ENCODE data around the gene PTTG1IP.

PTTG1IP gene

DNA sequence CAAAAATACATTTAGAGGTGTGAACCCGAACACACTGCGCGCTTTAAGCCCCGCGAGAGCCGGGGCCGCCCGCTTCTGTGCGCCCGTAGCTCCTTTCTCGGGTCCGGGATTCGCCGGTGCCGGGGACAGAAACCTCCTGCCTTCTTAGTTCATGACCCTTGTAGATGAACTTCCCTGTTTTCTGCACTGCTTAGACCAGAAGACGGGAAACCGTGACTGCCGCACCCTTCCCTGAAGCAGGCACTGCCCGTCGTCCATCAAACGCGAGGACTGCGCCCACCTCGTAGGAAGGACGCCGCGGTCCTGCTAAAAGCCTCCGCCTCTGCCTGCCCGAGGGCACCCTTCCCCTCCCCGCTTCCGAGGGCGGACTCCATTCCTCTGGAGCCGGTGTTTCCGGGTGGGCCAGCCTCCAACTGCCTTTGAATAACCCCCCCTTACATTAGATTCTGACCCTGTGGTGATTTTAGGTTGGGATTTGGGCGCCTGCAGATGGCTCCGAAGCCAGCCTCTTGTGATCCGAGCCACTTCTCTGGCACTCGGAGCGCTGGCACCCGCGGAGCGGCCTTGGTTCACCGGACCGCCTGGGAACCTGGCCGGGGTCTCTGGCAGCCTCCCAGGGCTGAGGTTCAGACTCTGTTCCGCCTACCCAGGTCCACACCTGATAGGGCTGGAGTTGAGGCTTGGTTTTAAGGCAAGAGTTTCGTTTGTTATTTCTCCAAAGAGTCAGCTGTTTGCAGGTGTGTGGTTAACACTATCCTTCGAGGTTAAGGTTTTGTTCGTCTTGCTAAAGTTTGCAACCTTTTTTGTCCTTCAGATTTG, 1.2 kb upstream of the PTTG1IP start:
- FAIRE-seq (no peak), DNase-seq (ENCODE audit: insufficient read length, low spot score) (no peak)
- TF ChIP-seq POU2F2 (IDR thresholded peaks at IDR 0.05; ENCODE audit: low read depth, low read length): 0 out of 2 replicates have a peak, but pooled peaks have one; percentile 10
- TF ChIP-seq POLR2A (IDR thresholded peaks at IDR 0.05; ENCODE audit: low read depth, low read length): no peak
- TF ChIP-seq TAF1 (IDR thresholded peaks at IDR 0.05; ENCODE audit: low read depth, low read length): peak; percentile 19; the same call in 1 of the 2 replicates
- TF ChIP-seq PAX5 (IDR thresholded peaks at IDR 0.05; ENCODE audit: insufficient read depth, low read length, severe bottlenecking): no peak
- no peak for TF ChIP-seq SPI1 (IDR thresholded peaks at IDR 0.05; ENCODE audit: low read depth, low read length)
- no peak for TF ChIP-seq POLR2AphosphoS5 (IDR thresholded peaks at IDR 0.05; ENCODE audit: low read depth, low read length)

DNA sequence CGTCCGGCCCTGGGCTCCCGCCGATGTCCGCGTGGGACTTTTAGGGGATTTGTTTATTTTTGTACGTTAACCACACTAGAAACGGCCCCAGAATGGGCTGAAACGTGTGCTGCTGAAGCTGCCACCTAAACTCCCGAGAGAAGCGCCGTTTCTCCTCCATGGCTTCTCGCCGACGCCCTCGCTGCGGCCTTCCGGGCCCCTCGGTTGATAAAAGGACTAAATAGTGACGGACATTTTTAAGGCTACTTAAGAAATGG, 678 bp upstream of the PTTG1IP start:
- no peak for DNase-seq (ENCODE audit: insufficient read length, low spot score)
- no peak for TF ChIP-seq POLR2A (IDR thresholded peaks at IDR 0.05; ENCODE audit: low read depth, low read length)
- TF ChIP-seq SPI1 (IDR thresholded peaks at IDR 0.05; ENCODE audit: low read depth, low read length): no peak
- TF ChIP-seq PAX5 (IDR thresholded peaks at IDR 0.05; ENCODE audit: insufficient read depth, low read length, severe bottlenecking): no peak
- no peak for TF ChIP-seq POU2F2 (IDR thresholded peaks at IDR 0.05; ENCODE audit: low read depth, low read length)
- TF ChIP-seq POLR2AphosphoS5 (IDR thresholded peaks at IDR 0.05; ENCODE audit: low read depth, low read length): no peak
- TF ChIP-seq TAF1 (IDR thresholded peaks at IDR 0.05; ENCODE audit: low read depth, low read length): no peak
- no peak for FAIRE-seq

- DNase-seq (ENCODE audit: insufficient read length, low spot score) (no peak), FAIRE-seq (no peak)
- TF ChIP-seq TAF1 (IDR thresholded peaks at IDR 0.05; ENCODE audit: low read depth, low read length): no peak
- no peak for TF ChIP-seq PAX5 (IDR thresholded peaks at IDR 0.05; ENCODE audit: insufficient read depth, low read length, severe bottlenecking)
- no peak for TF ChIP-seq POU2F2 (IDR thresholded peaks at IDR 0.05; ENCODE audit: low read depth, low read length)
- no peak for TF ChIP-seq SPI1 (IDR thresholded peaks at IDR 0.05; ENCODE audit: low read depth, low read length)
- TF ChIP-seq POLR2A (IDR thresholded peaks at IDR 0.05; ENCODE audit: low read depth, low read length): no peak
- no peak for TF ChIP-seq POLR2AphosphoS5 (IDR thresholded peaks at IDR 0.05; ENCODE audit: low read depth, low read length)
Observed at GRCh38 chr21:44872649-44873355, 688 bp downstream of the PTTG1IP start.

- TF ChIP-seq SPI1 (IDR thresholded peaks at IDR 0.05; ENCODE audit: low read depth, low read length) (no peak), PAX5 (IDR thresholded peaks at IDR 0.05; ENCODE audit: insufficient read depth, low read length, severe bottlenecking) (no peak)
- no peak for DNase-seq (ENCODE audit: insufficient read length, low spot score)
- no peak for FAIRE-seq
Observed at GRCh38 chr21:44872323-44872648, 1.2 kb downstream of the PTTG1IP start.

DNA sequence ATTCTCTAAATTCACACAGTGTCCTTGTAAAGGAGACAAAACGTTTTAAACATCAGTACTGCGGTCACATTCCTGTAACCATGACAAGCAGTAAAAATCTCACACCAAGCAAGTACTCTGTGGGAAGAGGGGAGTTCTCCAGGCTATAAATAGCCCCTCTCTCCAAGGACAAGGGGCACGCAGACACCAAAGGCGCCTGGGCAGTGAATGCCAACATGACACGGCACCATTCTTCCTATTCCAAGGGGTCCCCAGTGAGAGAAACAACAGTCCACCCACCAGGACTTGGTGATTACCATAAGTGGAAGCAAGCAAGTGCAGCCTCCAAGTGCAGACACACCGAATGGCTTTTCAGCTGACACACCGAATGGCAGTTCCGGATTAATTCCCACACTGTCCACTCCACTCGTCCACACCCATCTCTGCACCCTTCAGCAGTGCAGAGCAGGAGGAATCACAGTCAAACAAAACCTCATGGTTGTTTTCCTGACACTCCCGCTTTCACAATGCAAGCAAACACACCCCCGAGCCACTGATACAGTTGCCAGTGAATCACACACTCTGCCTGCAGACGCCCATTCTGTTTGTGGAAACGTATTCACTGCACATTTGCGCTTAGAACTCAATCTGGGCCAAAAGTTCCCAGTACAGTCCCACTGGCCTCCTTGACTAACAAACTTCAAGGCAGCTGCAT, 1.8 kb downstream of the PTTG1IP start:
- FAIRE-seq (no peak), DNase-seq (ENCODE audit: insufficient read length, low spot score) (no peak)
- no peak for TF ChIP-seq POLR2AphosphoS5 (IDR thresholded peaks at IDR 0.05; ENCODE audit: low read depth, low read length)
- TF ChIP-seq POU2F2 (IDR thresholded peaks at IDR 0.05; ENCODE audit: low read depth, low read length): no peak
- TF ChIP-seq SPI1 (IDR thresholded peaks at IDR 0.05; ENCODE audit: low read depth, low read length): no peak
- TF ChIP-seq POLR2A (IDR thresholded peaks at IDR 0.05; ENCODE audit: low read depth, low read length): no peak
- TF ChIP-seq PAX5 (IDR thresholded peaks at IDR 0.05; ENCODE audit: insufficient read depth, low read length, severe bottlenecking): no peak
- no peak for TF ChIP-seq TAF1 (IDR thresholded peaks at IDR 0.05; ENCODE audit: low read depth, low read length)

GRCh38 chr21:44870748-44871495, 2.6 kb downstream of the PTTG1IP start:
- FAIRE-seq: no peak
- no peak for DNase-seq (ENCODE audit: insufficient read length, low spot score)
- no peak for TF ChIP-seq POU2F2 (IDR thresholded peaks at IDR 0.05; ENCODE audit: low read depth, low read length)
- TF ChIP-seq SPI1 (IDR thresholded peaks at IDR 0.05; ENCODE audit: low read depth, low read length): no peak
- TF ChIP-seq POLR2A (IDR thresholded peaks at IDR 0.05; ENCODE audit: low read depth, low read length): no peak
- TF ChIP-seq PAX5 (IDR thresholded peaks at IDR 0.05; ENCODE audit: insufficient read depth, low read length, severe bottlenecking): no peak
- TF ChIP-seq POLR2AphosphoS5 (IDR thresholded peaks at IDR 0.05; ENCODE audit: low read depth, low read length): no peak
- no peak for TF ChIP-seq TAF1 (IDR thresholded peaks at IDR 0.05; ENCODE audit: low read depth, low read length)

- no peak for FAIRE-seq
Observed at GRCh38 chr21:44869781-44870747, 3.4 kb downstream of the PTTG1IP start.

GRCh38 chr21:44868707-44869106, 4.8 kb downstream of the PTTG1IP start:
- TF ChIP-seq PAX5 (IDR thresholded peaks at IDR 0.05; ENCODE audit: insufficient read depth, low read length, severe bottlenecking): no peak

More at GRCh38 chr21:44869781-44870747, 3.4 kb downstream of the PTTG1IP start:
- TF ChIP-seq SPI1 (IDR thresholded peaks at IDR 0.05; ENCODE audit: low read depth, low read length) (no peak), POU2F2 (IDR thresholded peaks at IDR 0.05; ENCODE audit: low read depth, low read length) (no peak), PAX5 (IDR thresholded peaks at IDR 0.05; ENCODE audit: insufficient read depth, low read length, severe bottlenecking) (no peak), TAF1 (IDR thresholded peaks at IDR 0.05; ENCODE audit: low read depth, low read length) (no peak), POLR2AphosphoS5 (IDR thresholded peaks at IDR 0.05; ENCODE audit: low read depth, low read length) (no peak), POLR2A (IDR thresholded peaks at IDR 0.05; ENCODE audit: low read depth, low read length) (no peak)
- DNase-seq (ENCODE audit: insufficient read length, low spot score): no peak

More at GRCh38 chr21:44868707-44869106, 4.8 kb downstream of the PTTG1IP start:
- FAIRE-seq: no peak
- no peak for DNase-seq (ENCODE audit: insufficient read length, low spot score)

Data from GM12891 (cell line).